HCT116 (cell line): ENCODE data around the gene STRN. TPM values are rescaled to one million over a fixed set of nuclear protein-coding genes. Genes with fewer than 3 reads are reported as not detected.
A peak's percentile ranks its signal among the peaks of the same experiment; 100 is the strongest.

Experiments used
- ATAC-seq: fragments of 200-7000 bp; cut with Tn5 transposase; 2 replicates; pipeline ENCODE4 v1.9.1; 2020; ENCODE audit warnings: mild to moderate bottlenecking, moderate library complexity
- BruUV-seq: library from RNA; stranded (reverse); fragments of 400-500 nt; replicated peaks from 2 replicates; lab custom pipeline; 2021; lab: Mats Ljungman, UMichigan
- CTCF ChIA-PET: fragments of 300-600 bp; sonication (Branson Sonifier 250); formaldehyde crosslinking; loops from one replicate; lab custom pipeline; 2021; ENCODE audit warnings: antibody characterized with exemption; lab: Charles Lee
- POLR2A ChIA-PET: fragments of 300-600, 350-600 bp; sonication (Branson Sonifier 250); formaldehyde crosslinking; loops from one replicate; lab custom pipeline; 2021; ENCODE audit warnings: antibody characterized with exemption; lab: Charles Lee
- RAD21 ChIA-PET, 2 experiments: fragments of 300-600 bp; sonication (Branson Sonifier 250); formaldehyde crosslinking; loops; one replicate each; lab custom pipeline; 2023; ENCODE audit warnings: low total read pairs in 2 of 2; ENCODE audit not compliant: uncharacterized antibody in 2 of 2, unreplicated experiment in 2 of 2, low non-redundant PET in 1 of 2; lab: Charles Lee
- DNase-seq: peaks from one replicate; pipeline ENCODE4 v3.0.0-alpha.2; 2010; ENCODE audit warnings: low read depth, low spot score
- H2AFZ ChIP-seq: fragments of 200-600 bp; shearing (Covaris generic), sonication (generic); 2 replicates; pipeline ENCODE4 v1.6.1; 2017; ENCODE audit warnings: low read depth, mixed run types, mixed read lengths, antibody characterized with exemption, low read length; ENCODE audit not compliant: poor library complexity, severe bottlenecking
- H3K27ac ChIP-seq: 2 replicates; pipeline ENCODE4 v1.5.1; 2012; ENCODE audit warnings: low read depth, low read length
- H3K27me3 ChIP-seq: fragments of 200-600 bp; sonication (generic); 2 replicates; pipeline ENCODE4 v1.6.1; 2016; ENCODE audit warnings: mixed run types, low read length, mixed read lengths; ENCODE audit not compliant: insufficient read depth
- H3K36me3 ChIP-seq, 2 experiments: fragments of 200-500 bp in 1 of 2; fragments of 200-600 bp in 1 of 2; sonication (Bioruptor generic) in 1 of 2; sonication (generic) in 1 of 2; 2 replicates each; pipeline versions ENCODE4 v1.5.1 to v1.6.1; 2014 to 2016; ENCODE audit warnings: low read length in 2 of 2, inconsistent platforms in 1 of 2, mixed read lengths in 1 of 2, mixed run types in 1 of 2; ENCODE audit not compliant: insufficient read depth in 2 of 2, control insufficient read depth in 1 of 2
- H3K4me1 ChIP-seq, 2 experiments: fragments of 200-600 bp in 1 of 2; sonication (generic) in 1 of 2; 2 replicates each; pipeline versions ENCODE4 v1.5.1 to v1.6.1; 2012 to 2017; ENCODE audit warnings: low read length in 2 of 2, inconsistent platforms in 1 of 2, mild to moderate bottlenecking in 1 of 2, mixed read lengths in 1 of 2, mixed run types in 1 of 2, moderate library complexity in 1 of 2; ENCODE audit not compliant: insufficient read depth in 2 of 2, control insufficient read depth in 1 of 2
- H3K4me2 ChIP-seq: fragments of 200-600 bp; sonication (generic); 2 replicates; pipeline ENCODE4 v1.6.1; 2017; ENCODE audit warnings: mixed run types, low read length, mixed read lengths
- H3K4me3 ChIP-seq, 2 experiments: fragments of 200-600 bp in 1 of 2; sonication (generic) in 1 of 2; replicated peaks in 1 of 2; 2 replicates each; pipeline ENCODE4 v1.5.1; 2011 to 2016; ENCODE audit warnings: low read length in 2 of 2, control low read depth in 1 of 2, low read depth in 1 of 2, mild to moderate bottlenecking in 1 of 2, mixed read lengths in 1 of 2, mixed run types in 1 of 2
- H3K79me2 ChIP-seq: fragments of 200-600 bp; sonication (generic); 2 replicates; pipeline ENCODE4 v1.6.1; 2017; ENCODE audit warnings: mild to moderate bottlenecking, mixed run types, low read length, moderate library complexity, mixed read lengths; ENCODE audit not compliant: insufficient read depth
- H3K9ac ChIP-seq: fragments of 200-600 bp; sonication (generic); 2 replicates; pipeline ENCODE4 v1.6.1; 2016; ENCODE audit warnings: low read length, mixed read lengths
- H3K9me2 ChIP-seq: fragments of 200-600 bp; sonication (generic), shearing (Covaris generic); 2 replicates; pipeline ENCODE4 v1.6.1; 2017; ENCODE audit warnings: mixed run types, mild to moderate bottlenecking, moderate library complexity; ENCODE audit not compliant: insufficient read depth
- H3K9me3 ChIP-seq, 2 experiments: fragments of 200-500 bp in 1 of 2; fragments of 200-600 bp in 1 of 2; sonication (Bioruptor generic) in 1 of 2; sonication (generic) in 1 of 2; 2 replicates each; pipeline ENCODE4 v1.6.1; 2014 to 2017; ENCODE audit warnings: low read length in 2 of 2, mixed read lengths in 2 of 2, inconsistent platforms in 1 of 2, low read depth in 1 of 2, mild to moderate bottlenecking in 1 of 2, mixed run types in 1 of 2, moderate library complexity in 1 of 2; ENCODE audit not compliant: control insufficient read depth in 1 of 2, insufficient read depth in 1 of 2
- H4K20me1 ChIP-seq: fragments of 200-600 bp; sonication (generic), shearing (Covaris generic); 2 replicates; pipeline ENCODE4 v1.6.1; 2017; ENCODE audit warnings: mixed run types, mild to moderate bottlenecking, moderate library complexity; ENCODE audit not compliant: insufficient read depth
- CBX3 ChIP-seq: IDR thresholded peaks from 2 replicates; pipeline ENCODE4 v1.6.1; 2012; ENCODE audit warnings: low read depth
- EZH2phosphoT487 ChIP-seq: fragments of 200-600 bp; IDR thresholded peaks from 2 replicates; pipeline ENCODE4 v1.6.1; 2018; ENCODE audit warnings: antibody characterized with exemption, borderline replicate concordance
- RAD21 ChIP-seq: IDR thresholded peaks from 2 replicates; pipeline ENCODE4 v1.6.1; 2012; ENCODE audit warnings: low read depth, mild to moderate bottlenecking
- SIN3A ChIP-seq: IDR thresholded peaks from 2 replicates; pipeline ENCODE4 v1.6.1; 2012; ENCODE audit warnings: low read depth
- TCF7L2 ChIP-seq: IDR thresholded peaks from 2 replicates; pipeline ENCODE4 v1.7.0; 2011; ENCODE audit warnings: borderline replicate concordance, inconsistent platforms; ENCODE audit not compliant: insufficient read depth, insufficient read length; ENCODE audit errors: extremely low read depth
- ZFX ChIP-seq: fragments of 450-650 bp; IDR thresholded peaks from 2 replicates; pipeline ENCODE4 v1.6.1; 2017
- intact Hi-C: fragments of 100-400 bp; cut with micrococcal nuclease; formaldehyde crosslinking; loops from 2 replicates; pipeline ENCODE4 v1.10.0; 2022
- total RNA-seq: library from RNA; stranded (reverse); gene quantifications from one replicate; pipeline ENCODE4 v1.2.1, GENCODE V29; 2021; ENCODE audit not compliant: unreplicated experiment
- TF ChIP-seq, protein P1 (sequence below): IDR thresholded peaks from 2 replicates; pipeline ENCODE4 v1.6.1; 2011; ENCODE audit warnings: mild to moderate bottlenecking, low read length, moderate library complexity; ENCODE audit not compliant: insufficient replicate concordance; ENCODE audit errors: extremely low read depth
- TF ChIP-seq, protein P2 (sequence below): IDR thresholded peaks from 2 replicates; pipeline ENCODE4 v1.6.1; 2012

Gene STRN
- total RNA-seq, 1 experiment from 2014 or later, result 26.4 TPM

DNA sequence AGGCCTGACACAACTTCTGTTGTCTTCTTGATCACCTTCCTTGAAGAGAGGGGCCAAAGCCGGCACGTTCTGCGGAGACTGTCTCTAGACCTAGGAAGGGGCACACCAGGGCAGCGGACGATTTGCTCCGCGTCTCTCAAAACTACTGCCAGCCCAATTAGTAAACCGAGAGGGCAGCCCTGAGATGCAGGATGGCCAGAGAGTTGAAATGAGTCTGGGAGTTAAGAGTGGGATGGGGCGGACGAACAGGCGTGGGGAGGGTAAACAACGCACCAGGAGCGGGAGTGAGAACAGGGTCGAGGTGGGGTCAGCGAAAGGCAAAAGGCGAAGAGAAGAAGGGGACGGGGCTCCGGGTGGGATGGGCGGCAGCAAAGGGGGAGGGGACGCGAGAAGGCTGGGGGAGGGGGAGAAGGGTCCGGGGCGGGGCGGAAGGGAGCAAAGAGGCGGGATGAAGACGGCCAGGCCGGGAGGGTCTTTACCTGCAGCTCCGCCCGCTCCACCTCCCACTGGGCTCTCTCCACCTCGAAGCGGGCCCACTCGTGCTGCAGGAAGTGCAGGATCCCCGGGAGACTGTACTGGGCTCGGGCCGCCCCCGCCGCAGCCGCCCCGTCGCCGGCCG, 476 bp downstream of the STRN start:
- peak overlapping the region; percentile 76 to 100 for H3K4me3 ChIP-seq
- no peak for DNase-seq
- no peaks in the 10 kb centered on the region for H4K20me1 ChIP-seq
- intact Hi-C loops, result no loop called here
- H3K9me3 ChIP-seq, result no peaks in the 10 kb centered on the region
- H3K36me3 ChIP-seq, result no peaks in the 10 kb centered on the region
- peak; percentile 52 for ATAC-seq
- H3K9me2 ChIP-seq, result no peaks in the 10 kb centered on the region
- POLR2A ChIA-PET, result interaction anchor here (0.7 kb wide), 1 partner anchor 11 kb away, joined by 3 read pairs; no protein-coding TSS in a partner anchor
- RAD21 ChIA-PET, result no interaction called here
- BruUV-seq, result no TSS peak
- peak overlapping the region; percentile 45 for H2AFZ ChIP-seq
- no peak for TF ChIP-seq EZH2phosphoT487
- no peak for TF ChIP-seq ZFX
- TF ChIP-seq CBX3, result no peak
- no peak for TF ChIP-seq SIN3A
- TF ChIP-seq TCF7L2, result no peak
- TF ChIP-seq, protein P1, sequence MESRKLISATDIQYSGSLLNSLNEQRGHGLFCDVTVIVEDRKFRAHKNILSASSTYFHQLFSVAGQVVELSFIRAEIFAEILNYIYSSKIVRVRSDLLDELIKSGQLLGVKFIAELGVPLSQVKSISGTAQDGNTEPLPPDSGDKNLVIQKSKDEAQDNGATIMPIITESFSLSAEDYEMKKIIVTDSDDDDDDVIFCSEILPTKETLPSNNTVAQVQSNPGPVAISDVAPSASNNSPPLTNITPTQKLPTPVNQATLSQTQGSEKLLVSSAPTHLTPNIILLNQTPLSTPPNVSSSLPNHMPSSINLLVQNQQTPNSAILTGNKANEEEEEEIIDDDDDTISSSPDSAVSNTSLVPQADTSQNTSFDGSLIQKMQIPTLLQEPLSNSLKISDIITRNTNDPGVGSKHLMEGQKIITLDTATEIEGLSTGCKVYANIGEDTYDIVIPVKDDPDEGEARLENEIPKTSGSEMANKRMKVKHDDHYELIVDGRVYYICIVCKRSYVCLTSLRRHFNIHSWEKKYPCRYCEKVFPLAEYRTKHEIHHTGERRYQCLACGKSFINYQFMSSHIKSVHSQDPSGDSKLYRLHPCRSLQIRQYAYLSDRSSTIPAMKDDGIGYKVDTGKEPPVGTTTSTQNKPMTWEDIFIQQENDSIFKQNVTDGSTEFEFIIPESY, result no peak
- TF ChIP-seq, protein P2, sequence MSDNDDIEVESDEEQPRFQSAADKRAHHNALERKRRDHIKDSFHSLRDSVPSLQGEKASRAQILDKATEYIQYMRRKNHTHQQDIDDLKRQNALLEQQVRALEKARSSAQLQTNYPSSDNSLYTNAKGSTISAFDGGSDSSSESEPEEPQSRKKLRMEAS, result no peak
- TF ChIP-seq RAD21, result no peak
- TF ChIP-seq, all 23 proteins: peak for 0
- CTCF ChIA-PET, result no interaction called here
- H3K27me3 ChIP-seq, result no peaks in the 10 kb centered on the region
- peak overlapping the region; percentile 99 for H3K4me2 ChIP-seq
- peaks cover 3 to 32% of the 10 kb centered on the region in 2 experiments; a peak in 3 of 4 replicates for H3K4me1 ChIP-seq
- H3K79me2 ChIP-seq, result peaks cover 45% of the 10 kb centered on the region
- peak overlapping the region; percentile 80 for H3K9ac ChIP-seq
- peak overlapping the region; percentile 87 for H3K27ac ChIP-seq
